GM19351 (cell line): ENCODE measurements around the gene CELSR1.

Experiments
- ATAC-seq: cut with Tn5 transposase; IDR thresholded peaks from one replicate; pipeline ENCODE4 v1.9.1; 2021; ENCODE audit warnings: mild to moderate bottlenecking, moderate library complexity; ENCODE audit not compliant: unreplicated experiment

The CELSR1 gene

DNA sequence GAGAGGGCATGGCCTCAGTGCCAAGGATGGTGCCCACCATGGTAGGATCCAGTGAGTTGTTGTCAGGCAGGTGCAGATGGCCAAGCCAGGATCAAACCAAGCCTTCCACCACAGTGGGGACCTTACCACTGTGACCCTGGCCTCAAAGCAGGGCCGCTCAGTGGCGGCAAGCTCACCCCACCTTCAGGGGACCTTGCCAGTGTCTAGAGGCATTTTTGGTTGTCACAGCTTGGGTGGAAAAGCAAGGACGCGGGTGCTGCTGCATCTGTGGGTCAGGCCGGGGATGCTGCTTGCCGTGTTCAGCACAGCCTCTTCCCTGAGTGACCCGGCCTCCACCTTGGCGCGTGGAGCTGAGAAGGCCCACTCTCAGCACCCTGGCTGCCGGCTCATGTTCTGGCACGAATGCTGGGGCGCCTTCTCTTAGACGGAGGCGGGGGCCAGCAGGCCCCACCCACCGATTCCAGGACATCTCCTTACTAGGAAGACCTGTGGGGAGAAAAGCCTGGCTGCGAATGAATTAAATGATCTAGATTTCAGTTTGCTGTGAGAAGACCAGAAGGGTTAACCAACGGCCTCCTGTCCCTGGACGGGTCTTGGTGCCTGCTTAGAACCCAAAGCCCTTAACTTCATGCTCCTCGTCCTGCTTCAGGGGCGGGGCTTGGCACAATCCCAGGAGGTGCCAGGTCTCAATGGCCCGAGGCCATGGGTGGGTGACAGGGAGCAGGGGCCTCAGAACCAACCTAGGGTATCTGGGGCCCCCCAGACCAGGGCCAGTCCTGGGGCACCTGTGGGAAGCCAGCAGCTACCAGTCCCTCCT is 183.0 kb downstream of the CELSR1 start:
- no peak for ATAC-seq

DNA sequence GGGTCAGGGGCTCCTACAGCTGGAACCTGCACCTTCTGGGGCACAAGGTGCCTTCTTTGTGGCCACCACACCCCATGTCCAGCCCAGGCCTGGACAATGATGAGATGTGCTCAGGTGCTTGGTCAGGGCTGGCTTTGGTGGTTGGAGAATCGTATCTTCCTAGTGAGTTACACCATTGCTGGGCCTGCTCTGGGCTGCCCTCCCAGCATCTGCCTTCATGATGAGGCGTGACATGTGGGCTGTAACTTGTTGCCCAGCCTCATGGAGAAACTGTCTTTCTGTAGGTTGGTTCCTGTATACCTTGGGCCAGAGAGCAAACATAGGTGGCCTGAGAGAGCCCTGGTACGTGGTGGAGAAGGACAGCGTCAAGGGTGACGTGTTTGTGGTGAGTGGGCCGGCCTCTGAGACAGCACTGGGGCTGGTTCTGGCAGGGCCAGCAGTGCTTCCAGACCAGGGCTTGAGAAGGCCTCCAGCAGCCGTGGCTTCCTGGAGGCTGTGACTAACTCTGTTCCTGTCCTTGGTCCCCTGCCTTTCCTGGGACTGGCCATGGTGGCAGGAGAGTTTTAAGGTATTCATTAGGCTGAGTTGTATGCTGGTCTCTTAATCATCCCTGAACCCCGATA is 183.8 kb downstream of the CELSR1 start:
- ATAC-seq = no peak

DNA sequence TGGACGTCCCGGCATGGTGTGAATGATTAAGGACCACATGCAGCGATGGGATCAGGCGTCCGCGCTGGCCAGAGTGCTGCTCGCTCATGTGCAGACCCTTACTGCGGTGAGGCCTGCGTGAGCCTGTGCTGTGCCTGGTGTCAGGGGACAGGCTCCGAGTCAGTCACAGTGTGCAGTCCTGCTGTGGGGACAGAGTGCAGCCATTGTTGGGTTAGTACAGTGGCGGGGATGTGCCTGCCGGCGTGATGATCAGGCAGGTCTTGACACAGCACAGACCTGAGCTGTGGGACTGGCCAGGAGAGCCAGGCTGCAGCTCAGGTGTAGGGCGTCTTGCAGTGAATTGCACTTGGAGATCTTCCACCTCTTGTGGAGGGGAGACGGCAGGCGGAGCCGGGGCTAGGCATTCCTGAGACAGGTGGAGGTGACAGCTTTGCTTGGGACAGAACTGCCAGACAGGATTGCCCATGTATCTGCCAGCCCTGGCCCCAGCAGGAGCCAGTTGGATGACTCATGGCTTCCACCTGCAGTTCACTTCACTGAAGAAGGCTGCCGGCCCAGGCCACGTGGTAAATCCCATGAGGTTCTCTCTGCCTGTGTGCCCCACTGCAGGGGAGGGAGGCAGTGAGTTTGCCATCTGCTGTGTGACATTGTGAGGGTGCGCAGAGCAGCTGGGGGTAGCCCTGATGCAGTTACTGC is 184.6 kb downstream of the CELSR1 start:
- ATAC-seq = no peak

DNA sequence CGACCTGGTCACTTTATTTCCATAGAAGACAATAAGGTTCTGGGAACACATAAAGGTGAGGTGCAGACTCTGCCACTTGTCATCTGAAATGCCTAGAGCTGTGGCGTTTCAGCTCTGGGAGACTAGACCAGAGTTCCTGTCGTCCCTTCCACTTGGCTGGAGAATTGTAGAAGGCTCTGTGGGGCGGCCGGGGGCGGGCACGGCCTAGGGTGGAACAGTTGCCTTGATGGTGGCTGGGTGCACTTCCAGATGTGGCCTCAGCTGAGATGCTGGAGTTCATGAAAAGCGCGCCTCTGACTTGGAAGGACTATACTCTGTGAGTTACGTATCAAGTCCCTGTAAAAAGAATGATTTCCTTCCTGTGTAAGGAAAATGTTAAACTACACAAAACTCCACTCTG is 185.1 kb downstream of the CELSR1 start:
- ATAC-seq = no peak

DNA sequence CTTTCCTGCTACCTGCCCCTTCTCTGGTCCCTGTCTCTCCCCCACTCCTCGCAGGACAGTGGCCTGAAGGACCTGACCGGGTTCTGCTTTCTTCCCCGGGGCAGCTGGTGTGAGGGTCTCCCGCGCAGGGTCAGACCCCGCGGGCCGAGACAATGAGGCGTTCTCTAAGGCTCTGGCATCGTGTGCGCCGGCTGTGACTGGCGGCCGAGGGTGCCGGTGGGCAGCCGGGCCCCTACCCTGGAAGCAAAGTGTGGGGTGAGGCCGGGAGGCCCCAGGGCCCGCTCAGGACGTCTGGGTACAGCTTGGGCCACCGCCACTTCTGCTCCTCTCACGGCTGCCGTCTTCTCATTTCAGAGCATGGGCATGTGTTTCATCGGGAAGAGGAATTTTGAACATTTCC is 185.7 kb downstream of the CELSR1 start:
- ATAC-seq = no peak

DNA sequence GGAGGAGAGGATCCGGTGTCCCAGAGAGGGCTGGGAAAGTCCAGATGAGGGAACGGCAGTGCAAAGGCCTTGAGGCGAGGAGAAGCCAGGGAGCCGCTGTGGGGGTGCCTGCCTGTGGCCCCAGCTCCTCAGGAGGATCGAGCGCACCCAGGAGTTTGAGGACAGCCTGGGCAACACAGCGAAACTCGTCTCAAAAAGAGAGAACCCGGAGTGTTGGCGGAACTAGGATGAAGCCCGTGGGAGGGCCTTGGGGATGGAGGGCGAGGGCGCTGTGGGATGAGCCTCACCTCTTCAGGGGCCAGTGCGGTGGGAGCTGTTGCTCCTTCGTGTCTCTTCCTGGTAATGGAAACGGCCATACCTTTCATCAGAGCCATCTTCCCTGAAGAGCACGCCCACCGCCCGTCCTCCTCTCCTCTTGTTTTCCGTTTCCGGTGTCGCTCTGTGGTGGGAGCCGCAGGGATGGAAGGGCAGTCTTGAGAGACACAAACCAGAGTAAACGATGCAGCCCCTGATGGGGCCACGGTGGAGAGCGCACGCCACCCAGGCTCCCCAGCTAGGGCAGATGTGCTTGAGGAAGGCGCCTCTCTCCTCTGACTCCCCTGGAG is 186.2 kb downstream of the CELSR1 start:
- no peak for ATAC-seq

DNA sequence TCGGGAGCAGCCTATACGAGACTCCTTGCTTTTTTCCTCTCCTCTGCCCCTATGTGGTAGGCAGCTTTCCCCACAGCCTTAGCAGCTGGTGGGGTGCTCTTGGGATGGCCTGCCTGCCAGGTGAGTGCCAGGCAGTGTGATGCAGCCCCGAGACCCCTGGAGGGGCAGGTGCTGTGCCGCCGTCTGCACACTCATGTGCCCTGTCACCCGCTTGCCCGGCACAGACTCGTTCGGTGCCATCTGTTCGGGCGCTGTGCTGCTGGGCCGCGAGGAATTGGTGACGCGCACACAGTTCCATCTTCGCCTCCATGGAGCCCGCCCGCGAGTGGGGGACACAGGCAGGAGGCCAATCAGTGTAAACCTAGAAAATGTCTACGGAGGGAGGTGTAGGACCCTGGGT is 186.8 kb downstream of the CELSR1 start:
- no peak for ATAC-seq

DNA sequence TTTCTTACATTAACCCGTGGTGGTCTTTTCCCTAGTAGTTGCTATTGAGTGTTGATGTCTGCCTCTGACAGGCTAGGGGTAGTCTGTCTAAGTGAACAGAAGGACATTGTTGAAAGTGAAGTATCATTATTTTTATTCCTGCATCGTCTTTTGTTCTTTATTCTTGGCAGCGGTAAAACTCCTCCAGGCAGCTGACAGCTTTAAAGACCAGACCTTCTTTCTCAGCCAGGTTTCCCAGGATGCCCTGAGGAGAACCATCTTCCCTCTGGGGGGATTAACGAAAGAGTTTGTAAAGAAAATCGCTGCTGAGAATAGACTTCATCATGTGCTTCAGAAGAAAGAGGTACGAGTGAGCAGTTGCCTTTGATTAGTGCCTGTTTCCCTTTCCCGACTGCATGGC is 187.3 kb downstream of the CELSR1 start:
- ATAC-seq = no peak

DNA sequence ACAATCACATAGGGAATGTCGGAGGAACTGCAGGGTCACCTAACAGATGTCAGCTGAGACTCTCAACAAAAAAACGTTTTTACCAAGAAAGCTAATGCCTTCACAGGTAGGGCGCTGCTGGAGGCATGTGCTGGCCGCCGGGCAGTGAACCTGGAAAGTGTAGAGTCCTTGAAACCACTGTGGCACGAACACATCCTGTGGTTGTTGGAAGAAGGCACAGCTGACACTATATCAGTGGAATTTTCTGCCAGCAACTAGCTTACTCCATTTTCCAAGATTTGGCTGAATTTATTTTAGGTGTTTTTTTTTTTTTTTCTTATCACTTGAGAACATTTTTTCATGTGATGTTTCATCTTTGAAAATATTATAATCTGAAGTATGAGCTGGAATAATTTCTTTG is 187.7 kb downstream of the CELSR1 start:
- no peak for ATAC-seq

DNA sequence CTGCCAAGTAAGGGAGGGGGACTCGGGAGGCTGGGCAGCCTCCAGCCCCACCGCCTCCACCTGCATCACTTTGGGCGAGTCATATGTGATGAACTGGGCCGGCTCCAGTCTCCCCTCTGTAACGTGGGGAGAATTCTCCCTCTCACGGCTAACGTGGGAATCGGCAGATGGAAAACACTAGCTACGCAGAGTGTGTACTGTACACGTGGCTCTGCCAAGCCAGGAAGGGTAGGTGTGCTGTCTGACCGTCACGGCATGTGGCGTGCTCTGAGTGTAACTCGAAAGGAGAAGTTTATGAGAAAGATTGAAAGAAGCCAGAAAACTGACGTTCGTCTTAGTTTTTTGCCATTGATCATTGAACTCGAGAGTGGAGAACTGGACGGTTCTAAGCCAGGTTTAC is 188.2 kb downstream of the CELSR1 start:
- no peak for ATAC-seq

DNA sequence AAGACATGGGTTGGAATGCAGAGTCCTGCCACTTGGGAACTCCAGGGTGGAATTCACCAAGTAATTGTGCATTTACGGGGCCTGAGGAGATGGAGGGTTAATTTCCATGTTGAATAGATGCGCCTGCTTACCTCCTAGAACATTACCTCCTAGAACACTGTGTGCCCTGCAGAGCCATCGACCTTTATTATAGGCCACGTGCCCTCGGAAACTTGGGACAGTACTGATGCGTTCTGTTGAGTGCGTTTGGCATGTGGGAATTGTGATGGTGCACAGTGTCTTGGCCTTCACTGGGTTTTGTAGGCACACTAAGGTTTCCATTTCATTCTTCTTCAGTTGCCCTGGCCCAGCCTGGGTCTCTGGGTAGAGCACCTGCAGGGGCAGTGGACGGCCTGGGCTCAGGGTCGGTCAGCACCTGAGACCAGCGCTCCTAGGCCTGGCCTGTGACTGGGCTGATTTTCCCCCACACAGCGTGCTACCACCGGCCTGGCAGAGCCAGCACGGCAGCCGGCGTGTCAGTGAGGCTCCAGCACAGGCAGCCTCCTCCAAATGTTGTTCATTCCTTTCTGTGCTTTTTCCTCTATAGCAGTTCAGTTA is 189.2 kb downstream of the CELSR1 start:
- ATAC-seq = no peak

DNA sequence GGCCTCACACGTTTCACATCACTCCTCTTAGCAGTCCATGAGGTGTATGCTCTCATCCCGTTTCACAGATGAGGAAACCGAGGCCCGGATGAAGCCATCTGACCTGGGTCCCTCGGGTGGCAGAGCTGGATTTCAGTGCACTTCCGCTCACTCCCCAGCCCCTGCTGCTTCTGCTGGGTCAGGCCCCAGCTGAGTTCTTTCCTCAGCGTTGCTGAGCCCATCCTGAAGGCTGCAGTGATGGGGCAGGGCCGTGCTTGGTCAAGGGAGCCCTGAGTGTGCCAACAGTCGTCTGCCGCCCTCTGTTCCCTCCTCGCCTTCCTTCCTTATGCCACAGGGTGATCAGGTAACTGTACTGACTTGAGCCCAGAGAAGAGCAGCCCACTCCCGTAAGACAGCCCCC is 189.8 kb downstream of the CELSR1 start:
- no peak for ATAC-seq

DNA sequence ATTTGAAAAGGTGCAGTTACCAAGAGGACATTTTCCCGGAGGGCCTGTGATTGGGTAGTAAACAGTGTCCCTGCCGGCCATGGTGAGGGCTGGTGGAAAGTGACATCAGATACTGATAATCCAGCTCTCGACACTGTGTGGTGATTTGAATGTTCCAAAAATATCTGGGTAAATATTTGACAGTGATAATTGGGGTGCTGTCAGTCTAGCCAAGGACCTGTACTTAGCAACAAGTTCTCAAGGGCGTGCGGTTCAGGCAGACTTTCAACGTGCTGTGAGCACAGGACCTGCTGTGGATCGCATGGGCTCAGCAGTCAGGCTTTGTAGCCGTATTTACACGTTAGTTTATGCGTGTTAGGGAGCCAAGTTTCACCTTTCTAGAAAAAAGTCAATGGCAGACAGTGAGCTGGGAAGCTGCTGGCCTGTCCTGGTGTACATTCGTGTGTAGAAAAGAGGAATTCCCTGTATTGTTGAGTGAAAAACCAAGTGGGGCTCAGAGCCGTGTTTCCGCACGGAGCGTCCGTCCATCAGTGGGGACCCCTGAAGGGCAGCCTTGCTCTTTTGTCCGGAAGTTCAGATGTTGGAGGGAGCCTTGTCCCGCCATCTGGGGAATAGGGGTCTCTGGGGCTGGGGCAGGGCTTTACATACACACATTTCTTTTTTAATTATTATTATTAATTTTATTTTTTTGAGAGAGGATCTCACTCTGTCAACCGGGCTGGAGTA is 190.6 kb downstream of the CELSR1 start:
- no peak for ATAC-seq

DNA sequence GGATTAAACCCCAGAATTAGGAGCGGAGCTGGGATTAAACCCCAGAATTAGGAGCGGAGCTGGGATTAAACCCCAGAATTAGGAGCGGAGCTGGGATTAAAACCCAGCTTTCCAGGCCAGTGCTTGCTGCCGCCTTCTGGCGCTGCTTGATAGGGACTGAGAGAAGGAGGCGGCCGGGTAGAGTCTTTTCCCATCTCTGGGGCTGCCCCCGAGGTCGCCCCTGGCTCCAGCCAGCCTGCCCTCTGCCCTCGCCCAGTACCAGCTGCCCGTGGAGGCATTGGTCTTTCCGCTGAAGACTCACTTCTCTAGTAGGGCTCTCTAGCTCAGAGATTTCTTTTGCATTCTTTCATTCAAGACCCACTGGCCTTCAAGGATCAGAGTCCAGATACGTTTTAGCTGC is 196.7 kb downstream of the CELSR1 start:
- no peak for ATAC-seq

DNA sequence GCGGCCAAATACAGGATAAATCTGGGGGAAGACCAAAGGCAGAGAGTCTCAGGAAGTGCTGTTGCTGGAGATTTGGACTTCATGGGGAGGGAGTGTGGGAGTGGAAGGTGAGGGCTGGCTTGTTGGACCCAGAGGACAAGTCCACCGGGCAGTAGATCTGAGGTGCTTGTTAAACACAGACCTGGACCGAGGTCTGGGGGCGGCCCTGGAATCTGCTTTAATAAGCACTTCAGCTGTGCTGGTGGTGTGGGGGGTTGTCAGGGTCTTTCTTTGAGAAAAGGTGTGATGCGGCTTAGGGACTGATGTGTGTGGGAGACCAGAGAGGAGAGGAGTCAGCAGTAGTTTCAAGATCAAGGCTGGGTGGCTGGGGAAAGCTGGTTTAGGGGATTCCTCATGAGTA is 197.5 kb downstream of the CELSR1 start:
- ATAC-seq = no peak

DNA sequence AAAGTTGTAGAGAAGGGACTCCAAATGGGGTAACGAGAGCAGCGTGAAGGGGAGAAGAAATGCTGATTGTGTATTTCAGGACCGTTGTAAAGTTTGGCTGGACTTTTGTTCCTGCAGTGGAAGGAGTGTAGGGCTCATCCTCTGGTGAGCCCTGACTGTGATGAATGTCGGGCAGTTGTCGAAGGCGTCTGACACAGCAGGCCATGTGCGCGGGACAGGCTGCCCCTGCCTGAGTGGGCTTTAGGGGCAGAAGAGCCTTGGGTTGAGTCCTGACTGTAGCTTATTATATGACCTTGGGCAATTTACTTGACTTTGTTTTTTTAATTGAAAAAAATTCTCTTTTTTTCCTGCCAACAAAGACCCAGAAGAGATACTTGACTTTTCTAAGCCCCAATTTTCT is 198.8 kb downstream of the CELSR1 start:
- no peak for ATAC-seq

DNA sequence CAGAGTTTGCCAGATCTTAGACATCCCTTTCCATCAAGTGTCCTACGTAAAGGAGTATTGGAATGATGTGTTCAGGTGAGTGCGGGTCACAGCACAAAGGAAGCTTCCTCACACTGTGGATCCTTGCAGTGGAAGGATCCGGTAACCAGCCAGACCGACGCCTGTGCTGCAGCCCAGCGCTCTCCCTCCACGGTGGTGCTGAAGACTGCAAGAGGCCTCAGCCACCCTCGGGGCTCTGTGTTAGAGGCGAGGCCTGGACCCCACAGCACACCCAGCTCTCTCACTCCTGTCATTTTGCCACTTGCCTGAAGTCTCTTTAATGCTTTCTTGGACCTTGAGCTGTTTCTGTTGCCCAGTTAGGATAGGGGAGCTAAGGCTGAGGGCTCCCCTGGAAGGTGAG is 199.6 kb downstream of the CELSR1 start:
- no peak for ATAC-seq

DNA sequence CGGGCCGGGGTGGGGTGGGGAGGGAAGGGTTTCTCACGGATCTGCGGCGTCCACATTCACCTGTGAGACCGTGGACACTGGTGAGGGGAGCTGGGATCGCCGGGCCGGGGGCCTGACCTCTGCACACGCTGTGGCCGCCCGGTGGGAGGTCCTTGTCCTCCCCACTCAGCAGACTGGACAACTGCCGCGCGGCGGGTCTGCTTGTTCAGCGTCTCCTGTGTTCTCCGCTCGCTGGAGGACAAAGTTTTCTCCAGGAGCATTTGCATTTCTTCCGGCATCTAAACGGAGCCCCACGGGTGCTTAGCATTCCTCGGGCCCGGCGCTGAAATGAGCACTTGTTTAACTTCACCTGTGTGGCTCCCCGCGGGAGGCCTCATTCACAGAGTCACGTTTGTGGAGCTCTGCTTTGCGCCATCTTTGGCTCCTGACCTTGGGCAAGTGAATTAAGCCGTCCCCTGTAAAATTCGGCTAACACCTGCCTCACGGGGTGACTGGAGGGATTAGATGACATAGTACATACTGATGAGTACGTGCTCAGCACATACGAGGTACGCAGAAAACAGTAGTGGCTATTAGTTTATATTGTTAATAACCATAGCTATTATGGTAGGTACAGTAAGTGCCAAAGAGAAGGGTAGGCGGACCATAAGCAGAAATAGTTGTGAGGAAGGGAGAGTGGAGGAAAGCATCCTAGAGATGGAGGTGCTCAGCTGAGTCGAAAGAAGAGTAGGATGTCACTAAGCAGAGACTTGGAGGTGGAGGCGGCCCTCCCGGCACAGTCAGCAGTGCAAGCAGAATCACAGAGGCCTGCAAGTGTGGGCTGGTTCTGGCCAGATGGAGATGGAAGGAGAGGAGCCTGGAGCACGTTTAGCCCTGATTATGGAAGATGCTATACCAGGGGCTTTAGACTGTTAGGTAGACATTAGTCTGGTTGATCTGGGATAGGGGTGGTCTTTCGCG is 201.0 kb downstream of the CELSR1 start:
- no peak for ATAC-seq
